HepG2 (cell line): ENCODE data around the gene ACVR1B. TPM values are rescaled to one million over a fixed set of nuclear protein-coding genes. Genes with fewer than 3 reads are reported as not detected.

Experiments used
- ATF7-NPFF ChIP-seq: sonication (generic); formaldehyde crosslinking; IDR thresholded peaks from 2 replicates; pipeline ENCODE4 v1.8.1; 2023; ENCODE audit warnings: mild to moderate bottlenecking, low read depth, missing genetic modification reagents, moderate library complexity
- DMAP1 ChIP-seq: IDR thresholded peaks from 2 replicates; pipeline ENCODE4 v1.6.1; 2016
- E2F2 ChIP-seq: sonication (generic); formaldehyde crosslinking; IDR thresholded peaks from 2 replicates; pipeline ENCODE4 v1.4.0; 2020; ENCODE audit warnings: missing genetic modification reagents, borderline replicate concordance
- HNF4A ChIP-seq: sonication (generic); formaldehyde crosslinking; IDR thresholded peaks from 2 replicates; pipeline ENCODE4 v1.4.0; 2020; ENCODE audit warnings: missing genetic modification reagents
- NFKB2 ChIP-seq: sonication (generic); formaldehyde crosslinking; IDR thresholded peaks from 2 replicates; pipeline ENCODE4 v1.4.0; 2020; ENCODE audit warnings: missing genetic modification reagents, borderline replicate concordance
- PAX8 ChIP-seq: sonication (generic); formaldehyde crosslinking; IDR thresholded peaks from 2 replicates; pipeline ENCODE4 v1.8.0; 2022; ENCODE audit warnings: mild to moderate bottlenecking, missing genetic modification reagents, borderline replicate concordance
- PHF8 ChIP-seq: sonication (generic); formaldehyde crosslinking; IDR thresholded peaks from 2 replicates; pipeline ENCODE4 v1.5.0; 2020; ENCODE audit warnings: missing genetic modification reagents
- PRDM10 ChIP-seq: sonication (generic); formaldehyde crosslinking; IDR thresholded peaks from 2 replicates; pipeline ENCODE4 v1.4.0; 2020; ENCODE audit warnings: low read depth, missing genetic modification reagents
- PRPF4 ChIP-seq: fragments of 200-400 bp; formaldehyde crosslinking; IDR thresholded peaks from 2 replicates; pipeline ENCODE4 v1.6.1; 2016; ENCODE audit warnings: low read length, low read depth; ENCODE audit not compliant: poor library complexity, severe bottlenecking
- SAP130 ChIP-seq: IDR thresholded peaks from 2 replicates; pipeline ENCODE4 v1.6.1; 2016; ENCODE audit warnings: low read depth
- SP2 ChIP-seq: sonication (generic); formaldehyde crosslinking; IDR thresholded peaks from 2 replicates; pipeline ENCODE4 v1.5.1; 2020; ENCODE audit warnings: mild to moderate bottlenecking, missing genetic modification reagents
- TBX2 ChIP-seq: sonication (generic); formaldehyde crosslinking; IDR thresholded peaks from 2 replicates; pipeline ENCODE4 v1.5.0; 2020; ENCODE audit warnings: missing genetic modification reagents, mild to moderate bottlenecking, borderline replicate concordance
- ZBTB14 ChIP-seq: sonication (generic); formaldehyde crosslinking; IDR thresholded peaks from 2 replicates; pipeline ENCODE4 v1.4.0; 2020; ENCODE audit warnings: missing genetic modification reagents
- ZMAT3 ChIP-seq: sonication (generic); formaldehyde crosslinking; conservative IDR thresholded peaks from 2 replicates; pipeline ENCODE4 v1.7.0; 2021; ENCODE audit warnings: missing genetic modification reagents
- ZNF282 ChIP-seq: fragments of 450-650 bp; IDR thresholded peaks from 2 replicates; pipeline ENCODE4 v1.6.1; 2018; ENCODE audit not compliant: partially characterized antibody
- ZNF333 ChIP-seq: sonication (generic); formaldehyde crosslinking; IDR thresholded peaks from 2 replicates; pipeline ENCODE4 v1.4.0; 2020; ENCODE audit warnings: mild to moderate bottlenecking, missing genetic modification reagents, borderline replicate concordance
- ZNF431 ChIP-seq: sonication (generic); formaldehyde crosslinking; IDR thresholded peaks from 2 replicates; pipeline ENCODE4 v1.9.0; 2022; ENCODE audit warnings: missing genetic modification reagents, low read depth, mild to moderate bottlenecking, borderline replicate concordance
- ZNF552 ChIP-seq: sonication (generic); formaldehyde crosslinking; IDR thresholded peaks from 2 replicates; pipeline ENCODE4 v1.9.0; 2022; ENCODE audit warnings: missing genetic modification reagents, mild to moderate bottlenecking, borderline replicate concordance
- ZNF572 ChIP-seq: sonication (generic); formaldehyde crosslinking; IDR thresholded peaks from 2 replicates; pipeline ENCODE4 v1.5.1; 2020; ENCODE audit warnings: mild to moderate bottlenecking, missing genetic modification reagents
- ZNF644 ChIP-seq: IDR thresholded peaks from 2 replicates; pipeline ENCODE4 v1.6.1; 2016; ENCODE audit warnings: low read depth
- polyA plus RNA-seq, 8 experiments: library from polyadenylated mRNA; depleted of rRNA in 3 of 8; stranded (reverse) in 7 of 8; unstranded in 1 of 8; fragments of >200 nt; fragmentation: Illumina TruSeq in 4 of 8; extraction: Trizol in 4 of 8; gene quantifications; 2 replicates each; pipeline versions ENCODE4 v1.2.1 to v1.2.3, GENCODE V29; 2011 to 2016; ENCODE audit warnings: low read depth in 4 of 8, missing spikeins in 1 of 8, mixed read lengths in 1 of 8; ENCODE audit not compliant: insufficient read depth in 1 of 8
- total RNA-seq, 5 experiments: library from RNA; depleted of rRNA; stranded (reverse); fragments of >200 nt; fragmentation: Illumina TruSeq; extraction: Trizol; gene quantifications; 2 replicates each; pipeline ENCODE4 v1.2.3, GENCODE V29; 2016; ENCODE audit warnings: low read depth in 1 of 5

Gene ACVR1B
- total and polyA plus RNA-seq, 2 of the 13 experiments (the other 11 are each of a cell fraction or from before 2014, with no cell fraction given) = 8.9 to 12.1 TPM

- TF ChIP-seq PRDM10 (CRISPR knock-in tag) (no peak), PRPF4 (no peak), ZNF333 (CRISPR knock-in tag) (no peak), ZNF431 (CRISPR knock-in tag) (no peak), TBX2 (CRISPR knock-in tag) (peak; percentile 74), ZMAT3 (CRISPR knock-in tag) (0 out of 2 replicates have a peak, but pooled peaks have one; percentile 14), PAX8 (CRISPR knock-in tag) (no peak), NFKB2 (CRISPR knock-in tag) (no peak), E2F2 (CRISPR knock-in tag) (no peak), HNF4A (CRISPR knock-in tag) (0 out of 2 replicates have a peak, but pooled peaks have one; percentile 13), ZNF282 (no peak), PHF8 (CRISPR knock-in tag) (peak; percentile 7; the same call in 1 of the 2 replicates), ZNF572 (CRISPR knock-in tag) (0 out of 2 replicates have a peak, but pooled peaks have one; percentile 48), ZNF552 (CRISPR knock-in tag) (no peak), SAP130 (CRISPR knock-in tag) (peak; percentile 51), ZNF644 (CRISPR knock-in tag) (no peak), DMAP1 (no peak), ZBTB14 (CRISPR knock-in tag) (no peak), ATF7-NPFF (CRISPR knock-in tag) (no peak), SP2 (CRISPR knock-in tag) (no peak; the same call in 1 of the 2 replicates)
Observed at GRCh38 chr12:52023182-52023975, 71.9 kb downstream of the ACVR1B start (continued).
